Measurements from ENCODE around the gene ZYX.

GRCh38 chr7:143374561-143374960, 6.6 kb upstream of the ZYX start:
- TF ChIP-seq, protein P1, sequence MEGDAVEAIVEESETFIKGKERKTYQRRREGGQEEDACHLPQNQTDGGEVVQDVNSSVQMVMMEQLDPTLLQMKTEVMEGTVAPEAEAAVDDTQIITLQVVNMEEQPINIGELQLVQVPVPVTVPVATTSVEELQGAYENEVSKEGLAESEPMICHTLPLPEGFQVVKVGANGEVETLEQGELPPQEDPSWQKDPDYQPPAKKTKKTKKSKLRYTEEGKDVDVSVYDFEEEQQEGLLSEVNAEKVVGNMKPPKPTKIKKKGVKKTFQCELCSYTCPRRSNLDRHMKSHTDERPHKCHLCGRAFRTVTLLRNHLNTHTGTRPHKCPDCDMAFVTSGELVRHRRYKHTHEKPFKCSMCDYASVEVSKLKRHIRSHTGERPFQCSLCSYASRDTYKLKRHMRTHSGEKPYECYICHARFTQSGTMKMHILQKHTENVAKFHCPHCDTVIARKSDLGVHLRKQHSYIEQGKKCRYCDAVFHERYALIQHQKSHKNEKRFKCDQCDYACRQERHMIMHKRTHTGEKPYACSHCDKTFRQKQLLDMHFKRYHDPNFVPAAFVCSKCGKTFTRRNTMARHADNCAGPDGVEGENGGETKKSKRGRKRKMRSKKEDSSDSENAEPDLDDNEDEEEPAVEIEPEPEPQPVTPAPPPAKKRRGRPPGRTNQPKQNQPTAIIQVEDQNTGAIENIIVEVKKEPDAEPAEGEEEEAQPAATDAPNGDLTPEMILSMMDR (conservative IDR thresholded peaks at IDR 0.05 in 1 of 2, IDR thresholded peaks at IDR 0.05 in 1 of 2; ENCODE audit: extremely low read depth in 1 of 2, insufficient read depth in 1 of 2, low read depth in 1 of 2, low read length in 2 of 2), result no peak
- no peak for TF ChIP-seq EZH2 (IDR thresholded peaks at IDR 0.05; ENCODE audit: borderline replicate concordance, low read length)
